Measurements from ENCODE around the gene MYO15A. TPM values are rescaled to one million over a fixed set of nuclear protein-coding genes. Genes with fewer than 3 reads are reported as not detected.
A peak's percentile ranks its signal among the peaks of the same experiment; 100 is the strongest.

MYO15A gene
- polyA plus RNA-seq, 3 donors = 0.31 to 4.4 (median 0.56) TPM

DNA sequence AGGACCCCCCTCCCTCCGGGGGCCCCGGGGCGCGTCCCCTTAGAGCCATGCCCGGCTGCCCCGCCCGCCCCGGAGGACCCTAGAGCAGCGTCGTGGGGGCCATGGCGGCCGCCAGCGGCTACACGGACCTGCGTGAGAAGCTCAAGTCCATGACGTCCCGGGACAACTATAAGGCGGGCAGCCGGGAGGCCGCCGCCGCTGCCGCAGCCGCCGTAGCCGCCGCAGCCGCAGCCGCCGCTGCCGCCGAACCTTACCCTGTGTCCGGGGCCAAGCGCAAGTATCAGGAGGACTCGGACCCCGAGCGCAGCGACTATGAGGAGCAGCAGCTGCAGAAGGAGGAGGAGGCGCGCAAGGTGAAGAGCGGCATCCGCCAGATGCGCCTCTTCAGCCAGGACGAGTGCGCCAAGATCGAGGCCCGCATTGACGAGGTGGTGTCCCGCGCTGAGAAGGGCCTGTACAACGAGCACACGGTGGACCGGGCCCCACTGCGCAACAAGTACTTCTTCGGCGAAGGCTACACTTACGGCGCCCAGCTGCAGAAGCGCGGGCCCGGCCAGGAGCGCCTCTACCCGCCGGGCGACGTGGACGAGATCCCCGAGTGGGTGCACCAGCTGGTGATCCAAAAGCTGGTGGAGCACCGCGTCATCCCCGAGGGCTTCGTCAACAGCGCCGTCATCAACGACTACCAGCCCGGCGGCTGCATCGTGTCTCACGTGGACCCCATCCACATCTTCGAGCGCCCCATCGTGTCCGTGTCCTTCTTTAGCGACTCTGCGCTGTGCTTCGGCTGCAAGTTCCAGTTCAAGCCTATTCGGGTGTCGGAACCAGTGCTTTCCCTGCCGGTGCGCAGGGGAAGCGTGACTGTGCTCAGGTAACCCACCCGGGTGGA, 75.8 kb downstream of the MYO15A start:
- TF ChIP-seq, protein P1, sequence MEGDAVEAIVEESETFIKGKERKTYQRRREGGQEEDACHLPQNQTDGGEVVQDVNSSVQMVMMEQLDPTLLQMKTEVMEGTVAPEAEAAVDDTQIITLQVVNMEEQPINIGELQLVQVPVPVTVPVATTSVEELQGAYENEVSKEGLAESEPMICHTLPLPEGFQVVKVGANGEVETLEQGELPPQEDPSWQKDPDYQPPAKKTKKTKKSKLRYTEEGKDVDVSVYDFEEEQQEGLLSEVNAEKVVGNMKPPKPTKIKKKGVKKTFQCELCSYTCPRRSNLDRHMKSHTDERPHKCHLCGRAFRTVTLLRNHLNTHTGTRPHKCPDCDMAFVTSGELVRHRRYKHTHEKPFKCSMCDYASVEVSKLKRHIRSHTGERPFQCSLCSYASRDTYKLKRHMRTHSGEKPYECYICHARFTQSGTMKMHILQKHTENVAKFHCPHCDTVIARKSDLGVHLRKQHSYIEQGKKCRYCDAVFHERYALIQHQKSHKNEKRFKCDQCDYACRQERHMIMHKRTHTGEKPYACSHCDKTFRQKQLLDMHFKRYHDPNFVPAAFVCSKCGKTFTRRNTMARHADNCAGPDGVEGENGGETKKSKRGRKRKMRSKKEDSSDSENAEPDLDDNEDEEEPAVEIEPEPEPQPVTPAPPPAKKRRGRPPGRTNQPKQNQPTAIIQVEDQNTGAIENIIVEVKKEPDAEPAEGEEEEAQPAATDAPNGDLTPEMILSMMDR (IDR thresholded peaks at IDR 0.05) = no peak
- H3K27me3 ChIP-seq (ENCODE audit: control insufficient read depth in 2 of 2, insufficient read depth in 2 of 2, low read length in 2 of 2) = no peaks in the 10 kb centered on the region
- peaks cover 10 to 29% of the 10 kb centered on the region in 2 donors for H3K36me3 ChIP-seq (replicated peaks in 1 of 2; ENCODE audit: control insufficient read depth in 1 of 2, insufficient read depth in 2 of 2, low read length in 2 of 2)
- H4K20me1 ChIP-seq (ENCODE audit: insufficient read depth, low read length) = peaks cover 51% of the 10 kb centered on the region
- H2AFZ ChIP-seq (ENCODE audit: insufficient read depth, low read depth, low read length, poor library complexity, severe bottlenecking) = peak overlapping the region; percentile 73
- H3K27ac ChIP-seq (ENCODE audit: low read depth in 1 of 2, low read length in 2 of 2) = peak overlapping the region; percentile 95 to 96
- no peaks in the 10 kb centered on the region for H3K27me3 Mint-ChIP-seq (ENCODE audit: low read depth in 3 of 3)
- peak overlapping the region; percentile 80 to 86 (median 83) for H3K4me3 ChIP-seq (replicated peaks in 1 of 3; ENCODE audit: low read depth in 2 of 3, low read length in 3 of 3)
- peak overlapping the region; percentile 96 for H3K9ac ChIP-seq (ENCODE audit: insufficient read depth, low read length, poor library complexity, severe bottlenecking)
- H3K4me3 Mint-ChIP-seq = peak overlapping the region; percentile 88 to 94
- H3K27ac Mint-ChIP-seq = peak overlapping the region; percentile 90 to 99 (median 97)
- H3K36me3 Mint-ChIP-seq = peaks cover 26 to 28% of the 10 kb centered on the region in 2 donors
- DNase-seq = peak; percentile 81 to 90 (median 85)
- intact Hi-C loops (cut with micrococcal nuclease) = loop anchor here (5.0 kb wide), 3 partner anchors 32 to 147 kb away; partner anchors contain the start of genes ATPAF2 (in 1 of the 2) and GID4 (in 1 of the 2)
- peaks cover 50 to 56% of the 10 kb centered on the region in 2 donors for H3K4me1 ChIP-seq (ENCODE audit: control insufficient read depth in 1 of 2, insufficient read depth in 2 of 2, low read length in 2 of 2)
- no peaks in the 10 kb centered on the region for H3K9me3 ChIP-seq (replicated peaks in 1 of 2; ENCODE audit: control insufficient read depth in 1 of 2, insufficient read depth in 1 of 2, low read length in 2 of 2)
- WGBS (ENCODE audit: insufficient coverage) = under 1% methylated on average over 92 of the region's 92 CpGs
- peaks cover 51% of the 10 kb centered on the region for H3K4me1 Mint-ChIP-seq
- no peaks in the 10 kb centered on the region for H3K9me3 Mint-ChIP-seq
- peaks cover 56% of the 10 kb centered on the region for H3K79me2 ChIP-seq (ENCODE audit: insufficient read depth, low read length)
- peak overlapping the region; percentile 95 for H3K4me2 ChIP-seq (replicated peaks; ENCODE audit: extremely low read depth, low read length, poor library complexity, severe bottlenecking)

DNA sequence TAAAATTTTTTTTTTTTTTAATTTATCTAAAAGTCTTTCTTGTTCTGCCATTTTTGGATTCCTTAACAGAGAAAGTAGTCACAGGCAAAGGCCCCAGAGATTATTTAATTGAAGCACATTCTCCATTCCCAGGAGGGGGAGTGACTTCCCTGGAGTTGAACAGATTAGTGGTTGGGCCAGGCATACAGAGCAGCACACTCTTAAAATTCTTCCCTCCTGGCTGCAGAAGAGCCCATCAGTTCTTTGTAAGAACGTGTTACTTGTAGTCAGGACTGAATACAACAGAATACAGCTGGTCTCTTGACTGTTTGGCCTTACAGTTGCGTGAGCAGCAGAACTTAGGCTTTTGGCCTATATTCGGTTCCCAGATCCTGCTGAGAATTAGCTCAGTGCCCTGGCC, 76.8 kb downstream of the MYO15A start:
- Histone ChIP-seq H3K27me3 (ENCODE audit: control insufficient read depth in 2 of 2, insufficient read depth in 2 of 2, low read length in 2 of 2) (no peaks in the 10 kb centered on the region), H3K4me1 (ENCODE audit: control insufficient read depth in 1 of 2, insufficient read depth in 2 of 2, low read length in 2 of 2) (peaks cover 50 to 62% of the 10 kb centered on the region in 2 donors), H3K79me2 (ENCODE audit: insufficient read depth, low read length) (peaks cover 66% of the 10 kb centered on the region), H3K36me3 (replicated peaks in 1 of 2; ENCODE audit: control insufficient read depth in 1 of 2, insufficient read depth in 2 of 2, low read length in 2 of 2) (peaks cover 10 to 36% of the 10 kb centered on the region in 2 donors), H3K4me2 (replicated peaks; ENCODE audit: extremely low read depth, low read length, poor library complexity, severe bottlenecking) (peak overlapping the region; percentile 95), H3K9me3 (replicated peaks in 1 of 2; ENCODE audit: control insufficient read depth in 1 of 2, insufficient read depth in 1 of 2, low read length in 2 of 2) (no peaks in the 10 kb centered on the region), H3K4me3 (replicated peaks in 1 of 3; ENCODE audit: low read depth in 2 of 3, low read length in 3 of 3) (peak overlapping the region; percentile 80 to 86 (median 83)), H3K27ac (ENCODE audit: low read depth in 1 of 2, low read length in 2 of 2) (peak overlapping the region in 1 of 2 donors; percentile 96), H4K20me1 (ENCODE audit: insufficient read depth, low read length) (peaks cover 61% of the 10 kb centered on the region), H2AFZ (ENCODE audit: insufficient read depth, low read depth, low read length, poor library complexity, severe bottlenecking) (no peak overlapping the region), H3K9ac (ENCODE audit: insufficient read depth, low read length, poor library complexity, severe bottlenecking) (peak overlapping the region; percentile 96)
- peak overlapping the region in 6 of 7 donors; percentile 69 to 97 (median 92) for H3K27ac Mint-ChIP-seq
- H3K4me1 Mint-ChIP-seq = peaks cover 59% of the 10 kb centered on the region
- no peaks in the 10 kb centered on the region for H3K27me3 Mint-ChIP-seq (ENCODE audit: low read depth in 3 of 3)
- peaks cover 30 to 36% of the 10 kb centered on the region in 2 donors for H3K36me3 Mint-ChIP-seq
- TF ChIP-seq, protein P1 (IDR thresholded peaks at IDR 0.05) = no peak
- no peak for DNase-seq
- intact Hi-C loops (cut with micrococcal nuclease) = loop anchor here (5.0 kb wide), 2 partner anchors 33 to 38 kb away; no protein-coding TSS in a partner anchor
- H3K9me3 Mint-ChIP-seq = no peaks in the 10 kb centered on the region
- peak overlapping the region; percentile 88 to 94 for H3K4me3 Mint-ChIP-seq
- WGBS (ENCODE audit: insufficient coverage) = 64% methylated on average over 2 of the region's 3 CpGs

Data from CD14-positive monocyte (primary cell).